ENCODE measurements around the gene DGKI.

GRCh38 chr7:137606061-137606674 lies 240.6 kb downstream of the DGKI start:
- TF ChIP-seq CTCF (IDR thresholded peaks at IDR 0.05 in 8 of 11, conservative IDR thresholded peaks at IDR 0.05 in 3 of 11) (peak in 6 of 11 experiments; percentile 31 to 55 (median 47)), POLR2A (IDR thresholded peaks at IDR 0.05) (no peak), POLR2AphosphoS5 (IDR thresholded peaks at IDR 0.05) (no peak)

Data from spleen (tissue), 7 donors.